Medulla oblongata (tissue), 1 donor: ENCODE results near the gene LIPG.
"Not testable (repeated sequence)": the region's sequence is repeated elsewhere in the genome, so short reads cannot be mapped to it uniquely, and the experiment has no call there.

Experiments used
- DNase-seq: peaks from one replicate; pipeline ENCODE4 v3.0.0-alpha.2; 2015; ENCODE audit errors: extremely low spot score

Gene LIPG

GRCh38 chr18:49561289-49562193 lies at the start of gene LIPG:
TSS of gene LIPG (plus strand) at chr18:49562057. CDS start at chr18:49562309, 252 bp downstream.
- peak; percentile 81 for DNase-seq

- DNase-seq, result not testable (repeated sequence)
These were observed 49.0 kb upstream of the LIPG start for GRCh38 chr18:49512876-49513275.

DNA sequence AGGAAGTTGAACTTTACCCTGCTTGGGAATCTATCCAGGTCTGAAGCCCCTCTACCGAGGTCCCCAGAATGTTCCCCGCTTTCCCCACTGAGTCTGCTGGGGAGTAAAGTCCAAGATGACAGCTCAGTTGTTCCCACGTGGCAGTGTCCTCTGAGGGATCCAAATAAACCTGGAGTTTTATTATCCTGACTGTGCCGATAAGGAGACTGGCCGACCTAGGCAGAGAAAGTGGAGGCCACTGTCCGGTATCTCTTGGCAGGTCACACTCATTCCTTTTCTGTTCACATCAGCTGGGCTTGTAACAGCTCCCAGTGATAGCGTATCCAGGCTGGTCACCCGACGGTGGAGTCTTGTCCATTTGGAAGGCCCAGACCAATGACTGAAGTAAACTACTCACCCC lies 47.3 kb upstream of the LIPG start:
- DNase-seq, result no peak

- DNase-seq, result not testable (repeated sequence)
These were observed 46.9 kb upstream of the LIPG start for GRCh38 chr18:49515003-49515402.

- DNase-seq, result no peak
These were observed 46.3 kb upstream of the LIPG start for GRCh38 chr18:49515516-49515915.

- DNase-seq, result no peak
These were observed 44.4 kb upstream of the LIPG start for GRCh38 chr18:49517483-49517882.

- no peak for DNase-seq
These were observed 42.5 kb upstream of the LIPG start for GRCh38 chr18:49519101-49519971.

- DNase-seq, result no peak
These were observed 41.2 kb upstream of the LIPG start for GRCh38 chr18:49520661-49521145.

- no peak for DNase-seq
These were observed 40.5 kb upstream of the LIPG start for GRCh38 chr18:49521216-49521835.

DNA sequence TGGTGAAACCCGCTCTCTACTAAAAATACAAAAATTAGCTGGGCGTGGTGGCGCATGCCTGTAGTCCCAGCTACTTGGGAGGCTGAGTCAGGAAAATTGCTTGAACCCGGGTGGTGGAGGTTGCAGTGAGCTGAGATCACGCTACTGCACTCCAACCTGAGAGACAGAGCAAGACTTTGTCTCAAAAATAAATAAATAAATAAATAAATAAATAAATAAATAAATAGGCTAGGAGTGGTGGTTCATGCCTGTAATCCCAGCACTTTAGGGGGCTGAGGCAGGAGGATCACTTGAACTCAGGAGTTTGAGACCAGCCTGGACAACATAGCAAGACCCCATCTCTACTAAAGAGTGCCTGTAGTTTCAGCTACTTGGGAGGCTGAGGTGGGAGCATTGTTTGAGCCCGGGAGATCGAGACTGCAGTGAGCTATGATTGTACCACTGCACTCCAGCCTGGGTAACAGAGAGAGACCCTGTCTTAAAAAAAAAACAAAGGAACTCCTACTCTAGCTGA lies 38.2 kb upstream of the LIPG start:
- not testable (repeated sequence) for DNase-seq

DNA sequence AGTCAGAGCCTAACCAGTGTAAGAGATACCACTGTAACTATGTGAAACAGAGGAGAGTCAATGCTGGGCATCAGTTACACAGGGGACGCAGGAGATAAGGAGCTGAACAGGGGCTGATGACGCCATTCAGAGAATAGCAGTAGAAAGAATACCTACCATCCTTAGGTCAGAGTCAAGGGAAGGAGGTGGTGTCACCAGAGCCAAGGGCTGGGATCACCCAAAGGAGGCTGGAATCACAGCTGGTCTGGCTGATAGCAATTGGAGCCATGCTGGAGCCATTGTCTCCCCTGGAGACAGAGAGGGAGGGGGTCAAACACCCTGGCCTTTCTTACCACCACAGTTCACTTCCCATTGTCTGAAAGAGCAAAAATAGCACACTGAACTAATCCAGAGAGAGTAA lies 37.5 kb upstream of the LIPG start:
- DNase-seq, result no peak

DNA sequence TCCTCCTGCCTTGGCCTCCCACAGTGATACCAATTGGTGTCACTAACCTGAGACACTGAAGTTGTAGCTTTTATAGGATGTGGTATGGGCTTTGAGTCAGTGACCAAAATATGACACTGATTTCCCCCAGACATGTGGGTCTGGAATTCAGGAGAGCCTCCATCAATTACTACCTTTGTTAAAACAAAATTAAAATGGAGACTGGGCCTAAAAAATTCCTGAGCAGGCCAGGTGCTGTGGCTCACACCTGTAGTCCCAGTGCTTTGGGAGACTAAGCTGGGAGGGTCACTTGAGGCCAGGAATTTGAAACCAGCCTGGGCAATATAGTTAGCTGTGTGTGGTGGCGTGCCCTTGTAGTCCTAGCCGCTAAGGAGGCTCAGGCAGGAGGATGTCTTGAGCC lies 36.9 kb upstream of the LIPG start:
- DNase-seq, result no peak

GRCh38 chr18:49525981-49526380 lies 35.9 kb upstream of the LIPG start:
- DNase-seq, result no peak

DNA sequence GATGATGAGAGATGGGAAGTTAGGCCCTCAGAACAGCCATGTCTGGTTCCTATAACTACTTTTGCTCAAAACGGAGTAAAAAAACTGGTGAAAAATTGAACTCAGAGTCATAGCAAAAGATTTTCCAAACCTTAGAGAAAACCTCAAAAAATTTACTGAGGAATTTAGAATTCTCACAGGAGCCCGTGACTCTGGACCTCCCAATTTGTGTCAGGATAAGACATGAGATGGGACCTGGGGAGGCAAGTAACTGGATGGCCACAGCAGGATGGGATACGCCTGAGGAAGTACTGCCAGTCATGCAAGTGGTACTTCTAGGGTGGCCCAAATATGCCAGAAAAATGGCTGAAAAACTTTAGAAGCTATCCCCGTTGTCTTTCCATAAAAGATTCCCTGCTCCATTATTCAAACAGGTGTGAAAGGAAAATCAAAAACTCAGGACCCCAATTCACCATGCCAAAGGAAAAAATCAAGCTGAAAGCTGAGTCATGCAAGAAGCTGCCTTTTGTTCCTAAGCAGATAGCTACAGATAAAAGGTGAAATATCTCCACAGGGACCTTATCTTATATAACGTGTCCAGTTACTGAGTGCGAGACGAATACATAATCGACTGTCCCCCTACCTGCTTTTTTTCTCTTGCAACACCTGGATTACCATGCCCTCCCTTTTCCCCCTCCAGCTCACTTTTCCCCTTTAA lies 34.1 kb upstream of the LIPG start:
- no peak for DNase-seq

DNA sequence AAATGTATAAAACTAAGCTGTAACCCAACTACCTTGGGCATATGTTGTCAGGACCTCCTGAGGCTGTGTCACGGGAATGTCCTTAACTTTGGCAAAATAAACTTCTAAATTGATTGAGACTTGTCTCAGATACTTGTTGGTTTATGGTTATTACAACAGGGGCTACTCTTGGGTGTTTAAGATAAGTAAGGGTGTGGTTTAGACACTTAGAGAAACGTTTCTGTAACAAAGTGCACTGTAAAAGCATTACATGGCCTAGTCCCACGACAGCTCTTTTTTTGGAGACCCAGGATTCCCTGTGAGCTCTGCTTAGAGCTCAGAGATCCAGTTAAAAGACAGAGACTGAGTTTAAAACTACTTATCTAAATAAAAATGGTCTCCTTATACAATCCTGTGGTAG lies 32.3 kb upstream of the LIPG start:
- no peak for DNase-seq

DNA sequence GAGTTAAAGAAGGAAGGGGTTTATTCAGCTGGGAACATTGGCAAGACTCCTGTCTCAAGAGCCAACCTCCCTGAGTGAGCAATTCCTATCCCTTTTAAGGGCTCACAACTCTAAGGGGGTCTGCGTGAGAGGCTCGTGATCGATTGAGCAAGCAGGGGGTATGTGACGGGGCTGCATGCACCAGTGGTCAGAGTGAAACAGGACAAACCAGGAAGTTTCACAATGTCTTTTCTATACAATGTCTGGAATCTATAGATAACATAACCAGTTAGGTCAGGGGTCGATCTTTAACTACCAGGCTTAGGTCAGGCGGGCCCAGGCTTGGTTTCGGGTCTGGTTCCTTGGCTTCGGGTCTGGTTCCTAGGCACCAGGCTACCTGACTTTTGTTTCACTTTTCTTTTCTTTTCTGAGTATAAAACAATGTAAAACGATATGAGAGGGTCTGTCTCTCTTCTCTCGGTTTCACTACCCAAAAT lies 30.1 kb upstream of the LIPG start:
- no peak for DNase-seq

GRCh38 chr18:49534846-49535601 lies 26.8 kb upstream of the LIPG start:
- no peak for DNase-seq

- no peak for DNase-seq
These were observed 24.5 kb upstream of the LIPG start for GRCh38 chr18:49537232-49537896.

DNA sequence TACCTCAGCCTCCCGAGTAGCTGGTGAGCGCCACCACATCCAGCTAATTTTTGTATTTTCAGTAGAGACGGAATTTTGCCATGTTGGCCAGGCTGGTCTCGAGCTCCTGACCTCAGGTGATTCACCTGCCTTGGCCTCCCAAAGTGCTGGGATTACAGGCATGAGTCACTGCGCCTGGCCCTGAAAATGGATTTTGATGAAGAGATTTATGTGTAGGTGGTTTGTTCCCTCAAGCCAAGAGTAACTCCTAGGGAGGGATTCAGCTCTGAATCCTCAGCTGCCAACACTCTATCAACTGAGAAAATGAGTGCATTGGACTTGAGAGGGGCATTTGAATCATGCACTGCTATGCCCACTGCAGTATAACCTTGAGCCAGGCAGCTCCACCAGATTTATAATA lies 17.5 kb upstream of the LIPG start:
- DNase-seq, result no peak

DNA sequence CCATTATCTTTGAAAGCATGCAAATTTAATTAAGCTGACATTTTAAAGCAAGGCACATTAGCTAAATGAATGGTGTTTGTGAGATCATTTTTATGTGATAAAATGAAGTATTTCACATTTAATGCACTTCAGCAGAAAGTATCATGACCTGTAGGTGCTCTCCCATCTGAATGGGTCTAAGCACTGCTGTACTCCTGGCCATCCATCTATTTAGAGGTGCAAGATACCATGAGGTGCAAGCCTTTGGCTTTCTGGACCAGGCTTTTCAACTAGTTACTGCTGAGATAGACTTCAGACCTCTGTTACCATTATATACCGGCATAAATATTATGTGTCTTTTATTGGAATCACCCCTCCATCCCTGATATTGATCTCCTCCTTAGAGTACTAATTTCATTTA lies 15.6 kb upstream of the LIPG start:
- no peak for DNase-seq
